Right cardiac atrium (tissue), 5 donors: ENCODE data around the gene SEMA5B. TPM values are rescaled to one million over a fixed set of nuclear protein-coding genes. Genes with fewer than 3 reads are reported as not detected.

Experiments used
- ATAC-seq, 2 donors: fragments of 200-7000 bp; cut with Tn5 transposase; one replicate each; pipeline versions ENCODE4 v1.8.0 to v1.9.1; 2020; ENCODE audit warnings: moderate library complexity in 2 of 2, mild to moderate bottlenecking in 1 of 2
- DNase-seq, 3 donors: peaks; one replicate each; pipeline ENCODE4 v3.0.0-alpha.2; 2020
- H3K27ac ChIP-seq: one replicate; pipeline ENCODE4 v1.5.1; 2013; ENCODE audit warnings: mild to moderate bottlenecking, low read length, control low read depth, moderate library complexity
- H3K27me3 ChIP-seq: one replicate; pipeline ENCODE4 v1.6.1; 2013; ENCODE audit not compliant: control insufficient read depth, insufficient read depth
- H3K4me1 ChIP-seq: one replicate; pipeline ENCODE4 v1.6.1; 2013; ENCODE audit warnings: low read length; ENCODE audit not compliant: control insufficient read depth, insufficient read depth
- H3K4me3 ChIP-seq: one replicate; pipeline ENCODE4 v1.5.1; 2013; ENCODE audit warnings: low read length, control low read depth
- H3K9me3 ChIP-seq: one replicate; pipeline ENCODE4 v1.6.1; 2013; ENCODE audit warnings: low read length; ENCODE audit not compliant: control insufficient read depth
- WGBS: extraction: QIAGEN DNeasy Blood & Tissue Kit; methylation state at CpG from one replicate; pipeline ENCODE4 v1.1.7; 2013; 5-methylcytosine and 5-hydroxymethylcytosine counted together
- intact Hi-C, 4 donors: fragments of 100-400 bp; cut with DNase I; formaldehyde crosslinking; loops; one replicate each; pipeline versions ENCODE4 v1.11.0 to v1.14.0; 2022 to 2023
- polyA plus RNA-seq: library from polyadenylated mRNA; stranded (reverse); fragments of 200-250 nt; gene quantifications from one replicate; pipeline ENCODE4 v1.2.3, GENCODE V29; 2013
- total RNA-seq, 4 donors: library from RNA; stranded (reverse); fragmentation: NEBNext Ultra II Directional; extraction: Animal tissue kit (Norgen Biotek cat#: 25700); gene quantifications; one replicate each; pipeline ENCODE4 v1.2.1, GENCODE V29; 2021
- donor health status: healthy with polysubstance abuse.
- donor health status: DM: no; HTN: yes; CAD: no.
- donor health status: DM: no; HTN: no; CAD: no.
- donor health status: DM: no; HTN: yes; CAD: no; lungs with severe emphysema.
- donor health status: DM: yes; HTN: yes; CAD: no.

Gene SEMA5B
- total and polyA plus RNA-seq, 5 donors: 0.72 to 4.9 (median 3.1) TPM

DNA sequence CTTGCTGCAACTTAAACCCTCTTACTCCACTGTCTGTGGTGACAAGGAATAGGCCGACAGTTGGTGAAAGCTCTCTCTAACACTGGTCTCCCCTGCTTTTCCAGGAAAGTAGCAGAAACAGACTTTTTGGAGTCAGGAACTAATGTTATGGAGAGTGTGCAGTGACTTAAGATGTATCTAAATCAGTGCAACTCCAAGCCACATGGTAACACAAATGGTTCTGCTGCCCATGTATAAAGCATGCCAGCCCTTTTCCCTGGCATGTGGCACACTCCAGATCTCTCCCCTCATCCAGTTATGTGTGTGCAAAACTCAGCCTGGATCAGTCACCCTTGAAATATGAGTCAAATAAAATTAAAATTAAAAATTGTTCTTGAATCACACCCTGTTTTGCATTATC, 55.4 kb downstream of the SEMA5B start:
- ATAC-seq (no peak), DNase-seq (no peak)
- 96% methylated on average over 1 of the region's 1 CpG for WGBS
- no peaks in the 10 kb centered on the region for H3K27me3 ChIP-seq
- H3K9me3 ChIP-seq: no peaks in the 10 kb centered on the region
- H3K4me3 ChIP-seq: no peak overlapping the region
- H3K27ac ChIP-seq: no peak overlapping the region
- H3K4me1 ChIP-seq: peaks cover 12% of the 10 kb centered on the region
- intact Hi-C loops: no loop called here

GRCh38 chr3:122969585-122970469, 57.7 kb downstream of the SEMA5B start:
- ATAC-seq (peak; percentile 79 to 81), DNase-seq (peak in 2 of 3 donors; percentile 67 to 69)
- no peak overlapping the region for H3K4me3 ChIP-seq
- intact Hi-C loops: no loop called here
- 20% methylated on average over 10 of the region's 10 CpGs for WGBS
- no peaks in the 10 kb centered on the region for H3K27me3 ChIP-seq
- H3K4me1 ChIP-seq: peaks cover 9% of the 10 kb centered on the region
- no peaks in the 10 kb centered on the region for H3K9me3 ChIP-seq
- H3K27ac ChIP-seq: peak overlapping the region; percentile 96

GRCh38 chr3:122967765-122968164, 59.8 kb downstream of the SEMA5B start:
- peaks cover 15% of the 10 kb centered on the region for H3K4me1 ChIP-seq
- DNase-seq: no peak

GRCh38 chr3:122967356-122967755, 60.2 kb downstream of the SEMA5B start:
- peaks cover 16% of the 10 kb centered on the region for H3K4me1 ChIP-seq
- H3K9me3 ChIP-seq: no peaks in the 10 kb centered on the region
- intact Hi-C loops: no loop called here
- ATAC-seq (no peak), DNase-seq (no peak)
- no peak overlapping the region for H3K4me3 ChIP-seq
- no peak overlapping the region for H3K27ac ChIP-seq
- H3K27me3 ChIP-seq: no peaks in the 10 kb centered on the region
- WGBS: 85% methylated on average over 4 of the region's 4 CpGs

More at GRCh38 chr3:122967765-122968164, 59.8 kb downstream of the SEMA5B start:
- 94% methylated on average over 7 of the region's 7 CpGs for WGBS
- no peak for ATAC-seq
- no peaks in the 10 kb centered on the region for H3K27me3 ChIP-seq
- no peak overlapping the region for H3K4me3 ChIP-seq
- intact Hi-C loops: no loop called here
- no peaks in the 10 kb centered on the region for H3K9me3 ChIP-seq
- H3K27ac ChIP-seq: no peak overlapping the region

DNA sequence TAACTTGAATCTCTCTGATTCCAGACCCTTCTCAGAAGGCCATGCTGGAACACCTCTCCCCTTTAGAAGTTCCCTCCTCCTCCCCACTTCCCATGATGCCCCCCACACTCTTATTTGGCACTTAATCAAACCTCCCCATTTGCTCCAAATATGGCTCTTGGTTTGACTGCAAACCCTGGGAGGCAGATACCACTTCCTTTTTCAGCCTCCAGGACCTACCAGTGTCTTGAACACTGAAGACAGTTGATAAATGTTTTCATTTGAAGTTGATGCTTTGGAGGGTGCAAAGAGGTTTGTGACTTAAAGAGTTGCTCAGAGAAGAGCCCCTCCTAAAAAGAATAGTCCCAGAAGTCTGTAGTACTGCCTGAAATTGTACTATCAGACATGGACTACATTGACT, 61.5 kb downstream of the SEMA5B start:
- H3K4me3 ChIP-seq: no peak overlapping the region
- H3K4me1 ChIP-seq: peaks cover 16% of the 10 kb centered on the region
- intact Hi-C loops: no loop called here
- ATAC-seq: no peak
- no peak for DNase-seq
- H3K27me3 ChIP-seq: no peaks in the 10 kb centered on the region
- H3K9me3 ChIP-seq: no peaks in the 10 kb centered on the region
- H3K27ac ChIP-seq: no peak overlapping the region

- 25% methylated on average over 2 of the region's 2 CpGs for WGBS
- H3K4me3 ChIP-seq: no peak overlapping the region
- no peaks in the 10 kb centered on the region for H3K27me3 ChIP-seq
- H3K27ac ChIP-seq: no peak overlapping the region
- no peak for ATAC-seq
- peaks cover 13% of the 10 kb centered on the region for H3K4me1 ChIP-seq
- intact Hi-C loops: no loop called here
- H3K9me3 ChIP-seq: no peaks in the 10 kb centered on the region
- DNase-seq: no peak
Measured at GRCh38 chr3:122964811-122965210, 62.8 kb downstream of the SEMA5B start.

DNA sequence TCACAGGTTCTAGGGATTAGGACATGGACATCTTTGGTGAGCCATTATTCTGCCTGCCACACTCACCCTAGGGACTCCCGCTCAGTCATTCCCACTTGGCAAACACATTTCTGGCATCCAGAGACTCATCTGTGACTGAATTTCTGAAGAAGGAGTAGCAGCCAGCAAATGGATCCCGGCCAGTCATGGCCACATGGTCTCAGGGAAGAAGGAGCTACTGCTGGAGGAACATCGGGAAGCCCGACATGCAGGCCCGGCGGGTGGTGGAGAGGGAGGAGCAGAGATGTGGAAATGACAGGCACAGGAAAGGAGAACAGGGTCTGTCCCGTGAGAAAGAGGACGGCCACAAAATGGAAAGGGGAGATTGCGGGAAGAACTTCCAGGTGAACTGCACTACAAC, 65.4 kb downstream of the SEMA5B start:
- H3K4me1 ChIP-seq: peaks cover 14% of the 10 kb centered on the region
- WGBS: 42% methylated on average over 9 of the region's 9 CpGs
- DNase-seq: peak; percentile 72 to 88 (median 85)
- no peaks in the 10 kb centered on the region for H3K9me3 ChIP-seq
- no peaks in the 10 kb centered on the region for H3K27me3 ChIP-seq
- intact Hi-C loops: no loop called here
- no peak overlapping the region for H3K4me3 ChIP-seq
- ATAC-seq: peak; percentile 28
- no peak overlapping the region for H3K27ac ChIP-seq

DNA sequence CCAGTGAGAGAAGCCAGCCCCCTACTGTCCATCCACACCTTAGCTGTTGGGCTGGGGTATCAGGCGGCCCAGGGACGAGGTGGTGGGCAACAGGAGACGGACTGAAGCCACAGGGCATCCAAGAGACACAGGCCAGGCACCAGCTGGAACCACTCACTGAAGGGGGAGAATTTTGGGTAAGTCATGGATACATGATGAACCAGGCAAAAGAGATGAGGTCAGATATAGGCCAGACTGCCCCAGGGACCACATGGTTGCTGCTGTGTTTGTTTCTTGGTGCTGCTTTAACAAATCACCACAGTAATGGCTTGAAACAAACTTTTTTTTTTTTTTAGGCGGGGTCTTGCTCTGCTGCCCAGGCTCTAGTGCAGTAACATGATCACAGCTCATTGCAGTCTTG, 66.4 kb downstream of the SEMA5B start:
- intact Hi-C loops: no loop called here
- peak in 1 of 2 donors; percentile 28 for ATAC-seq
- no peak for DNase-seq
- Histone ChIP-seq H3K27ac (no peak overlapping the region), H3K4me3 (no peak overlapping the region), H3K27me3 (no peaks in the 10 kb centered on the region), H3K4me1 (peaks cover 18% of the 10 kb centered on the region), H3K9me3 (no peaks in the 10 kb centered on the region)
- WGBS: 56% methylated on average over 4 of the region's 4 CpGs

DNA sequence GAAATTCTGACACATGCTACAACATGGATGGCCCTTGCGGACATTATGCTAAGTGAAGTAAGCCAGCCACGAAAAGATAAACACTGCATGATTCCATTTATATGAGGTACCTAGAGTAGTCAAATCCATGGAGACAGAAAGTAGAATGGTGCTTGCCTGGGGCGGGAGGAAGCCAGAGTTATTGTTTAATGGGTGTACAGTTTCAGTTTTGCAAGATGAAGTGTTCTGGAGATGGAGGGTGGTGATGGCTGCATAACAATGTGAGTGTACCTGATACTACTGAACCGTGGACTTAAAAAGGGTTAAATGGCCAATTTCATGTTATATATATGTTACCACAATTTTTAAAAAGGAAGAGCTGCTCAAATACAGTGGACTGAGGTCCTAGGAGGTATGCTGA, 66.9 kb downstream of the SEMA5B start:
- no peaks in the 10 kb centered on the region for H3K9me3 ChIP-seq
- intact Hi-C loops: no loop called here
- ATAC-seq (no peak), DNase-seq (no peak)
- H3K4me1 ChIP-seq: peaks cover 18% of the 10 kb centered on the region
- WGBS: 92% methylated on average over 4 of the region's 4 CpGs
- no peak overlapping the region for H3K4me3 ChIP-seq
- H3K27me3 ChIP-seq: no peaks in the 10 kb centered on the region
- H3K27ac ChIP-seq: no peak overlapping the region

- H3K4me3 ChIP-seq: no peak overlapping the region
- H3K27me3 ChIP-seq: no peaks in the 10 kb centered on the region
- no peaks in the 10 kb centered on the region for H3K9me3 ChIP-seq
- 65% methylated on average over 5 of the region's 5 CpGs for WGBS
- ATAC-seq (no peak), DNase-seq (no peak)
- peaks cover 15% of the 10 kb centered on the region for H3K4me1 ChIP-seq
- no peak overlapping the region for H3K27ac ChIP-seq
- intact Hi-C loops: no loop called here
Measured at GRCh38 chr3:122959339-122959738, 68.2 kb downstream of the SEMA5B start.

GRCh38 chr3:122957707-122958689, 69.6 kb downstream of the SEMA5B start:
- ATAC-seq (peak; percentile 83 to 93), DNase-seq (peak; percentile 68 to 93 (median 90))
- Histone ChIP-seq H3K27me3 (no peaks in the 10 kb centered on the region), H3K4me1 (peaks cover 13% of the 10 kb centered on the region), H3K4me3 (no peak overlapping the region), H3K27ac (peak overlapping the region; percentile 70), H3K9me3 (no peaks in the 10 kb centered on the region)
- WGBS: 22% methylated on average over 7 of the region's 7 CpGs
- intact Hi-C loops: no loop called here
